AG10803 (cell line): ENCODE measurements around the gene NREP.

Source experiments
- DNase-seq: peaks from one replicate; pipeline ENCODE4 v3.0.0; 2010; ENCODE audit warnings: low read depth
- H3K4me3 ChIP-seq: 2 replicates; pipeline ENCODE4 v1.5.1; 2011; ENCODE audit warnings: mild to moderate bottlenecking, low read length, control low read depth
- TF ChIP-seq, protein P1 (sequence below): conservative IDR thresholded peaks from 2 replicates; pipeline ENCODE4 v1.5.1; 2011; ENCODE audit warnings: mild to moderate bottlenecking, low read length, control low read depth, inconsistent platforms

Gene NREP, protein sequence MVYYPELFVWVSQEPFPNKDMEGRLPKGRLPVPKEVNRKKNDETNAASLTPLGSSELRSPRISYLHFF

DNA sequence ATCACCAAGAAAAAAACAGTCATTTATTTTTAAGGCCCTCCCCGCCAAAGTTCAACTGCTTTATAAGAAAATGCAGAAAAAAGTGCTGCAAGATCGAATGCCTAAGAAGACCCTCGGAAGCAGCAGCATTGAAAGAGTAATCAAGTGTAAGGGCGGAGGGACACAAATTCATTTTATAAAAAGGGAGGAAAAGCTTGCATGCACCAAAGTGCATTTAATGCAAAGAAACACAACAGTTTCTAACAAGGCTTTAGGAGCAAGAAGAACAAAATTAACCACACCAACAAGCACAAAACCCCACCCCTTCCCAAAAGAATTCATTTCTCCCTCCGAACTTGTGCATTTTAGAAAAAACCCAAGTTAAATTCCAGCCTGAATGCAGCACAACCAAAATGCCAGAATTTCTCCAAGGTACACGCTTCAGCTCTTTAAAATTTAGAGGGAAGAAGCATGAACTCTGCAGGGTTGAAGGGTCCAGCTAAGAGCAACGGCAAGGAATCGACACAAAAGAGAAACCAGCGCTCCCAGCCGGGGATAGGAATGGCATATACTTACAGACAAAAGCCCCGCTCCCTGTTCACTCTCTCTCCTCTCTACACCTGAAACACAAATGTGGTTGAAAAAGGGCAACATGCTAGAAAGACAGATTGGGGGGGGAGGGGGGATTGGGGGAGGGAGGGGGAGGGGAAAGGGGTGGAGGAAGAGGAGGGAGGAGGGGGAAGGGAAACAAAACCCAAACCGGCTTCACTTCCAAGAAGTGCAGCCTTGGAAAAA is at the start of gene NREP:
TSS of gene NREP (minus strand) at position 614 of the 774 bp plus-strand sequence. CDS start 1,422 bp downstream, outside the sequence.
- peak within 1 kb of the TSS; percentile 73 for H3K4me3 ChIP-seq
- DNase-seq, result no peak
- TF ChIP-seq, protein P1, sequence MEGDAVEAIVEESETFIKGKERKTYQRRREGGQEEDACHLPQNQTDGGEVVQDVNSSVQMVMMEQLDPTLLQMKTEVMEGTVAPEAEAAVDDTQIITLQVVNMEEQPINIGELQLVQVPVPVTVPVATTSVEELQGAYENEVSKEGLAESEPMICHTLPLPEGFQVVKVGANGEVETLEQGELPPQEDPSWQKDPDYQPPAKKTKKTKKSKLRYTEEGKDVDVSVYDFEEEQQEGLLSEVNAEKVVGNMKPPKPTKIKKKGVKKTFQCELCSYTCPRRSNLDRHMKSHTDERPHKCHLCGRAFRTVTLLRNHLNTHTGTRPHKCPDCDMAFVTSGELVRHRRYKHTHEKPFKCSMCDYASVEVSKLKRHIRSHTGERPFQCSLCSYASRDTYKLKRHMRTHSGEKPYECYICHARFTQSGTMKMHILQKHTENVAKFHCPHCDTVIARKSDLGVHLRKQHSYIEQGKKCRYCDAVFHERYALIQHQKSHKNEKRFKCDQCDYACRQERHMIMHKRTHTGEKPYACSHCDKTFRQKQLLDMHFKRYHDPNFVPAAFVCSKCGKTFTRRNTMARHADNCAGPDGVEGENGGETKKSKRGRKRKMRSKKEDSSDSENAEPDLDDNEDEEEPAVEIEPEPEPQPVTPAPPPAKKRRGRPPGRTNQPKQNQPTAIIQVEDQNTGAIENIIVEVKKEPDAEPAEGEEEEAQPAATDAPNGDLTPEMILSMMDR, result no peak

DNA sequence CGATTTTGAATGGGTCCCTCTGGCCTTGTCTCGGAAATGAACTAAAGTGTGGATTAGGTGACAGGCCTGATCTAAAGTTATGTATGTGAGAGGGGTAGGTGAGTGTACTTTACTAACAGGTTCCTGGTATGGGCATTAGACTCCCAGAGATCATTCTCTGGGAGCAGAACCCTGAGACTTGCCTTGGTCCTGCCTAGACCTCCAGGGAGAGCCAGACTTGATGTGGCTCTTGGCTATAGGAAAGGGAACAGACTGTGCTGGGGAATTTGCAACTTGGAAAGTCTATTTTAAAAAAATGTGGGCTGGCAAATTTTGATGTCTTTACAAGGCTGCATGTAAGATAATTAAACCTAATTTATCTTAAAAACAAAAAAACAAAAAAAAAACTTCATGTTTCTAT is 49.8 kb upstream of the NREP start:
- DNase-seq, result no peak
- TF ChIP-seq, protein P1, result no peak
- H3K4me3 ChIP-seq, result no peak overlapping the region

DNA sequence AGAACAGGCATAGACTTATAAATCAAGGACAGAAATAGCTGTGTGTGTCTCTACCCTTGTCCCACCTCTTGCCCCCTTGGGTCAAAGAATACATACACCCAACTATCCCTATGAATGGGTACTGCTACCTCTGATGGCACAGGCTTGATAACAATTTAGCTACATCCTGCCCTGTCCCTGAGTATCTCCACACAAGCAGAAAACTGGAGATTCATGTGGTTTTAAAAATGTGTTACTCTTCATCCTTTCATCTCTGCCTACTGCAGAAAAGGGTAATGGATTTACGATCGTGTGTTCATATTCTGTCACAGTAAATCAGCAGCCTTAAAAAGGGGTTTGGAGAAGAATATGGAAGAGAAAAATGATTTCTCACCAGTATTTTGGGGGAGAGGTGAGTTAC is 49.2 kb upstream of the NREP start:
- TF ChIP-seq, protein P1, result no peak
- H3K4me3 ChIP-seq, result no peak overlapping the region
- no peak for DNase-seq

DNA sequence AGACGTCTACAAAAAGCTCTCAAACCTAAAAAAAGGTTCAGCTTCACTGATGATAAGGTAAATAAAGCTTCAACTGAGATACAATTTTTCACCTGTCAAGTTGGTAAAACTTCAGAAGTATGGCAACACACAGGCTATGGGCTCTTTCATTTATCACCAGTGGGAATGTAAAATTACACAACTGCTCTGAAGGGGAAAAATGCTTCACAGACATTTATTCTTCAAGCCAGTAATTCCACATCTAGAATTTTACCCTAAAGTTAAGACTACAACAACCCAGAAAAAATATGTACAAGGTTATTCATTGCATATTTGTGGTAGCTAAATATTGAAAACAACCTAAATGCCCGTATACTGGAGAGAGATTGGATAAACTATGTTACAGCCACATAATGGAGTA is 48.1 kb upstream of the NREP start:
- TF ChIP-seq, protein P1, result no peak
- peak; percentile 49 for DNase-seq
- no peak overlapping the region for H3K4me3 ChIP-seq

DNA sequence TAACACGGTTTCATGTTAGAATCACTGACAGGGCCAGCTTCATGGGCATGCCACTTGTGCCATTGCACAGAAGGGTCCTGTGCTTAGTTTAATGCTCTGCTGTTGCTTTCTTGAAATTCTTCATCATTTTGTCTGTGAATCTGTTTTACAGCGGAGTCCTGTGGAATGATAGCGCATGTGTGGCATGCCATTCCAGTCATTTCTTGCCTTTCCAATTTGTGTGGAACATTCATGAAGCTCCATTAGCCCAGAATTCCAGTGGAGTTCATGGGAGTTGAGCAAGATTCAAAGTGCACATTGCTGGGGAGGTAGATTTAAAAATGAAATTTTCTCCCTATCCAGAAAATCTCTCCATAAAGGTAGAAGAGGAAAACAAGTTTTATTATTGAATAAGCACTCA is 43.4 kb upstream of the NREP start:
- TF ChIP-seq, protein P1, result no peak
- no peak for DNase-seq
- no peak overlapping the region for H3K4me3 ChIP-seq

DNA sequence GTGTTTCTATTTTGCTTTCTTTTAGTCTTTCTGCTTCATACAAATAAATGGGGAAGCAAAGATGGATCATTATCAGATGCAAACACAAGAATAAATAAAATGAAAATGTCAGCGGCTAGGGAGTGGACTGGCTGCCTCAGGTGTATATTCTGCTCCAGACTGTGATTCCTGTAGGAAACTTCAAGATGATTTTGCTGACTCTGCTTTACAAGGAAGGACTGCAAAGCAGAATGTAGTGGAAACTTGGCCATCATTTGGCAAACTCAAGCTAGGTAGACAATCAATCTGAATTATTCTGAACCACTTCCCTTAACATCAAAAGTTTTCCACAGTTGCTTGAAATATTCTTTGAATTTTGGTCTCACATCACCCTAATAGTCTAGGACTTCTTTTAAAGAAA is 38.1 kb upstream of the NREP start:
- TF ChIP-seq, protein P1, result no peak
- DNase-seq, result no peak
- no peak overlapping the region for H3K4me3 ChIP-seq

DNA sequence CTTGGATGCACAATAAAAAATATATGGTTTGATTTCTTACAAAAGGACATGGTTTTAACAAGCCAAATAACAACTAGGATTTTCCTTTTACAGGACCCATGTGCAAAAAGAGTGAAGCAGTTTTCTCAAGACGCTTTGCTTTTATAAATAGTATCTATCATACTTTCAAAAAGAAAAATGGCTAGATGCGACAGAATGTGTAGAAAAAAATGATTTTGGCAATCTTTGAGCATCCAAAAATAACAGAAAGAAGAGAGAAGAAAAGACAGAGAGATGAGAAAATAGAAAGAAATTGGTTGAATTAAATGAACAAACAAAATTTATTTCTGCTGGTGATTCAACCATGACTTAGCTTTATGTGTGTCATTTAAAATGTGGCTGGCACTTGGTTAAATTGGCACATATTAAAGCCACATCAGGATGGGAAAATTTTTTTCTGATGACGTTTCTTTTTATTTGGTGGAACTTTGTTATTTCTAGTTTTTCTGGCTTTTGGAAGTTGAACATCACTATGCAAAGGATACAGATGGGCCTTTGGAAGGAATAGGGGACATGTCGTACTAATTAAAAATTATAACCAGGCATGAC is 35.6 kb upstream of the NREP start:
- H3K4me3 ChIP-seq, result no peak overlapping the region
- peak; percentile 79 for DNase-seq
- TF ChIP-seq, protein P1, result no peak
